ENCODE measurements around the gene RAB6A.
"Not testable (repeated sequence)": the region's sequence is repeated elsewhere in the genome, so short reads cannot be mapped to it uniquely, and the experiment has no call there.

Gene RAB6A

DNA sequence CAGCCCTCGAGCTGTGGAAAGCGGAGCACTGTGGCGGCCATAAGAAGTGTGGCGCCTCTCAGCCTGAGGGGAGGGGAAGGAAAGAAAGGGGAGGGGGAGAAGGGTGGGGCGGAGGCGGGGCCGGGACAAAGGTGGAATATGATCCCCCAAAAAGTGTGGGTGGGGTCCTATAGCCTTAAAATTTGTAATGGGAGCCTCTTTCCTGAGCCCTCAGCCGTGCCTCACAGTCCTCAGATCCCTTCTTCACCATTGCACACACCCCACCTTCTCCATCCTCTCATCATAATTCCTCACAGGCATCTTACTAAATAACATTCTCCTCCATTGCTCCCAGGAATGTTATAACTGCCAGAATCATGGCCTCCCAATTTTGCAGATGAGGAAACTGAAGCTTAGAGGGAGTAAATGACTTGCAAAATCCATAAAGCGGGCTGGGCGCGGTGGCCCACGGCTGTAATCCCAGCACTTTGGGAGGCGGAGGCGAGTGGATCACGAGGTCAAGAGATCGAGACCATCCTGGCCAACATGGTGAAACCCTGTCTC is 600 bp upstream of the RAB6A start:
- no peak for DNase-seq

DNA sequence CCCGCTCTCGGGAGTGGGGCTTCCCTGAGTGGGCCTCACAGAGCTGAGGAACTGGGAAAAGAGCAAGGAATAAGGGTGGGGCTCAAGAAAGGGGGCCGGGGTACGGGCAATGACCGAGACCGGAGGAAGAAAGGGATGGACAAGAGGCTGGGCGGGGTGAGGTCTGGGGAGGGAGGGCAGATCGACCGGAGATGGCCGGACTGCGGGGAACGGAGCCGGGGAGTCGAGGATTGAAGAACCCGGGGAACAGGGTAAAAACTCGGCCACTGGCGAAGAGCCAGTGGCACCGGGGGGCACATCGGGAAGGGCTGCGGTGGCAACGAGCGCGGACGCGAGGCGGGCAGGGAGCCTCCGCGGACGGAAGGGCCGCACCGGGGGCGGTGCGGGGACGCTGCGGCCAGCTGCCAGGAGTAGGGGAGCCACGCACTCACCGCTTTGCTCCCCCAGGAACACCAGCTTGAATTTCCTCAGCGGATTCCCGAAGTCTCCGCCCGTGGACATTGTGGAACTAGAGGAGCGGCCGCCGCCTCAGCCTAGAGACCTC is 667 bp downstream of the RAB6A start:
- peak; percentile 83 for DNase-seq

DNA sequence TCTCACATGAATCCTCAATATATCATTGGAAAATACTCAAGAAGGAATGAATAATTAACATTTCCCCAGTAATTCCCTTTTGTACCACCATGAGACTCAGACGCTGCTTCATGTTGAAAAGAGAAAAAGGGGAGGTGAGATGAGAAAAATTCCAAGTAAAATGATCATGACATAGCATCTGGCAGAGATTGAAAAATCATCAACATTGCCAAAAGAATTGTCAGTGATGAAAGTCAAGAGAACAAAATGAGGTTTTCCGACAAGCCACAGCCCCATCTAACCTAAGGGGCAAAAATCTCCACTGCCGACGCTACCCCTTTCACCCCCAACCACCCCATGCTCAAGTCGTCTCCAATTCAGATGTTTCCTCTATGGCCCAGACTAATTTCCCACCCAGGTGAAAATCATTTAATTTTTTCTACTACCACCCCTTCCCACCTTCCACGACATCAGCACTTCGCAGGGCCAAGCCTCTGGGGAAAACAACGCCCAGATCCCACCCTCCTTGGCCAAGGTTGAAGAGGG is 1.2 kb downstream of the RAB6A start:
- no peak for DNase-seq

DNA sequence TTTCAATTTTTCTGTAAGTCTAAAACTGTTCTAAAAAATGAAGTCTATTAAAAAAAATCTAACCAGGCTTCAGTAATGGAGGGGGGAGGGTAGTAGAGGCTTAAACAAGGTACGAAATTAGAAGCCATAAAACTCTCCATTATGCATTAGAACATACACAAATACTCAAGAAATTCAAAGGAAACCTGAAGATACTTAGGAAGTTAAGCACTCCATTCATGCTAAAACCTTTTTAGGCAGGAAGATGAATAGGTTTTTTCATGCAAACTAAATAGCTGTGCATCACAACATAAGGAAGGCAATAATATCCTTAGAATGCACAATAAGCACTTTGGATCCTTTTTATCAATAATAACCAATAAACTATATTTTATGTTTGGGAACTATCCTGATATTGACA is 2.4 kb downstream of the RAB6A start:
- no peak for DNase-seq

DNA sequence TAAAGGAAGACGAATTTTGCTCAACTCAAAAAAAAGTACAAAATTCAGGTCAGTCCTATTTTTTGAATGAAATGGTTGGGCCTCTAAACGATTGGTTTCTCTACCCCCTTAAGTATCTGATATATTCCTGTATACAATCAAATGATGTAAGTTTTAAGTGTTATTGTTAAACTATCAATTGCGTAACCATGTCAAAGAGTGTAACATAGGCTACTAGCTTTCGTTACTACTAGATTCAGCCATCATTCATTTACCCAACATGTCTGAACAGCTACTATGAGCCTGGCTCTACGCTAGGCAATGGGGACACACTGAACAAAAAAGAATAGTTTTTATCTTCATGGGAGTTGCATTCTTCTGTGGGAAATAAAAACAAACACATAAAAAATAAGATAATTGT is 3.3 kb downstream of the RAB6A start:
- DNase-seq: no peak

DNA sequence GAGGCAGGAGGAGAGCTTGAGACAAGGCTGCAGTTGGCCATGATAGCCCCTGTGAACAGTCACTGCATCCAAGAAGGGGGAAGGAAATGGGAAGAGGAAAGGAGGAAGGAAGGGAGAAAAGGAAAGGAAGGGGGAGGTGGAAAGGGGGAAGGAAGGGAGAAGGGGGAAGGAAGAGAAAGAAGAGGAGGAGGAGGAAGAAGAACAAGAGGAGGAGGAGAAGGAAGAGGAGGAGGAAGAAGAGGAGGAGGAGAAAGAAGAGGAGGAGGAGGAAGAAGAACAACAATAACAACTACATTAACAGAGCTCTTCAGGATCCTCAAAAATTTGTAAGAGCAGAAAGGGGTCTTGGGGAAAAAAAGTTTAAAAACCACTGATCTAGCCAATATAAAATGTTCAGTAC is 5.2 kb downstream of the RAB6A start:
- no peak for DNase-seq

DNA sequence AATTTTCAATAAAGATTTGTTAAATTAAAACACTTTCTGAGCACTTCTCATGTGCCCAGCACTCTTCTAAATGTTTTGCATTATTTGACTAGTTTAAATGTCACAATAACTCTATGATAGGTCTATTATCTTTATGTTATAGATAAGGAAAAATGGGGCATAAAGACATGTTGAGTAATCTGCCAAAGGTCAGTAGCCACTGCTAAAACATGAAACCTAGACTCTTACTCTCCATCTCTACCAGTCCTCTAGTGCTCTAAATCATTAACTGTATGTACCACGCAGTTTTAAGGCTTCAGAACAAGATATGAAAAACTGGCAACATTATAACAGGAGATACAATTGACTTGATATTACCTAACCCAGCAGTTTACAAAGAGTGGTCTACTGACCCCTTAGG is 6.9 kb downstream of the RAB6A start:
- no peak for DNase-seq

DNA sequence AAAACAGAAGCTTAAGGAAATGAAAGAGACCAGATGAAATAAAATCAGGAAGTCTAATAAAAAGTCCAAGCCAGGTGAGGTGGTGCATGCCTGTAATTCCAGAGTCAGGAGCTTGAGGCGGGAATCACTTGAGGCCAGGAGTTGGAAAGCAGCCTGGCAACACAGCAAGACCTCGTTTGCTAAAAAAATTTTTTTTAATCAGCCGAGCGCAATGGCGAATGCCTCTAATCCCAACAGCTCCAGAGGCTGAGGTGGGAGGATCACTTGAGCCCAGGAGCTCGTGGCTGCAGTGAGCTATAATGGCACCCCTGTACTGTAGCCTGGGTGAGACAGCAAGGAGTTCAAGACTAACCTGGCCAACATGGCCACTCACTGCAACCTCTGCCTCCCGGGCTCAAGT is 8.0 kb downstream of the RAB6A start:
- DNase-seq: no peak

DNA sequence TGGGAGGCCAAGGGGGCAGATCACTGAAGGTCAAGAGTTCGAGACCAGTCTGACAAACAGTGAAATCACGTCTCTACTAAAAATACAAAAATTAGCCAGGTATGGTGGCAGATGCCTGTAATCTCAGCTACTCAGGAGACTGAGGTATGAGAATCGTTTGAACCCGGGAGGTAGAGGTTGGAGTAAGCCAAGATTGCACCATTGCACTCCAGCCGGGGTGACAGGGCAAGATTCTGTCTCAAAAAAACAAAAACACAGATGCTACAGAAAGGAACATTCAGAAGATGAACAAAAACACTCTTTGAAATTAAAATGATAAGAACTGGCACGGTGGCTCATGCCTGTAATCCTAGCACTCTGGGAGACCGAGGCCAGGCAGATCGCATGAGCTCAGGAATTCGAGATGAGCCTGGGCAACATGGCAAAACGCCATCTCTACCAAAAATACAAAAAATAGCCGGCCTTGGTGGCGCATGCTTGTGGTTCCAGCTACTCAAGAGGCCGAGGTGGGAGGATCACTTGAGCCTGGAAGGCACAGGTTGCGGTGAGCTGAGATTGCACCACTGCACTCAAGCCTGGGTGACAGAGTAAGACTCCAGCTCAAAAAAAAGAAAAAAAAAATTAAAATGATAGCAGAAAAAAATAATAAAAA is 8.5 kb downstream of the RAB6A start:
- no peak for DNase-seq

DNA sequence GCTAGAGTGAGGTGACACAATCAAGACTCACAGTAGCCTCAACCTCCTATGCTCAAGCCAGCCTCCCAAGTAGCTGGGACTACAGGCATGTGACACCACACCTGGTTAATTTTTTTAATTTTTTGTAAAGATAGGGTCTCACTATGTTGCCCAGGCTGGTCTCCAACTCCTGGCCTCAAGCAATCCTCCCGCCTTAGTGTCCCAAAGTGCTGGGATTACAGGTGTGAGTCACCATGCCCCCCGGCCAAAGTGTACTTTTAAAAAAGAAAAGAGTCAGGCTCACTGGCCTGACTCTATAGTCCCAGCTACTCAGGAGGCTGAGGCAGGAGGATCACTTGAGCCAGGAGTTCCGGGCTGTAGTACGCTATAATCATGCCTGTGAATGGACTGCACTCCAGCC is 10.0 kb downstream of the RAB6A start:
- DNase-seq: not testable (repeated sequence)

DNA sequence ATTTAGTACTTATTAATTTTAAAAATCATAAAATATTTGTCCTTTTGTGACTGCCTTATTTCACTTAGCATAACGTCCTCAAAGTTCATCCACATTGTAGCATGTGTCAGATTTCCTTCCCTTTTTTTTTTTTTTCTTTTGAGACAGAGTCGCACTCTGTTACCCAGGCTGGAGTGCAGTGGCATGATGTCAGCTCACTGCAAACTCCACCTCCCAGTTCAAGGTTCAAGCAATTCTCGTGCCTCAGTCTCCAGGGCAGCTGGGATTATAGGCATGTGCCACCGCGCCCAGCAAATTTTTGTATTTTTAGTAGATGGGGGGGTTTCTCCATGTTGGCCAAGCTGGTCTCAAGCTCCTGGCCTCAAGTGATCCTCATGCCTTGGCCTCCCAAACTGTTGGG is 10.6 kb downstream of the RAB6A start:
- no peak for DNase-seq

DNA sequence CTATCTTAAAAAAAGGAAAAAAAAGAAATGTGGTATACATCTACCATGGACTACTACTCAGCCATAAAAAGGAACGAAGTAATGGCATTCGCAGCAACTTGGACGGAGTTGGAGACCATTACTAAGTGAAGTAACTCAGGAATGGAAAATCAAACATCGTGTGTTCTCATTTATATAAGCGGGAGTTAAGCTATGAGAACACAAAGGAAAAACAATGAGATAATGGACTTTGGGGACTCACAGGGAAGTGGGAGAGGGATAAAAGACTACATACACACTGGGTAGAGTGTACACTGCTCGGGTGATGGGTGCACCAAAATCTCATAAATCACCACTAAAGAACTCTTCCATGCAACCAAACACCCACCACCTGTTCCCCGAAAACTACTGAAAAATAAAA is 11.8 kb downstream of the RAB6A start:
- DNase-seq: no peak

DNA sequence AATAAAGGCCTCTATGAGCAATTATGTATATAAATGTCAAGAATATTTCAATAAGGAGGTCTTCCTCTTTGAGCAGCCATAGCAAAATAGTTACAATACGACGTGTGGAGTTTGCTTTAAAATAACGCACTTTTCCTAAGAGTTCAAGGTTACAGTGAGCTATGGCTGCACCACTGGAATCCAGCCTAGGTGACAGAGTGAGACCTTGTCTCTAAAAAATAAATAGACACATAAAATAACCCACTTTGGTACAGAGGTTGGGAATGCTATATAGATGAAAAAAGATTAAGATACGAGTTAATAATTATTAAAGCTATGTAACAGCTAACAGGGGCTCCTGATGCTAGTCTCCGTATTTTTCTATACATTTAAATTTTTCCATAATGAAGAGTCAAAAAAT is 12.6 kb downstream of the RAB6A start:
- no peak for DNase-seq

DNA sequence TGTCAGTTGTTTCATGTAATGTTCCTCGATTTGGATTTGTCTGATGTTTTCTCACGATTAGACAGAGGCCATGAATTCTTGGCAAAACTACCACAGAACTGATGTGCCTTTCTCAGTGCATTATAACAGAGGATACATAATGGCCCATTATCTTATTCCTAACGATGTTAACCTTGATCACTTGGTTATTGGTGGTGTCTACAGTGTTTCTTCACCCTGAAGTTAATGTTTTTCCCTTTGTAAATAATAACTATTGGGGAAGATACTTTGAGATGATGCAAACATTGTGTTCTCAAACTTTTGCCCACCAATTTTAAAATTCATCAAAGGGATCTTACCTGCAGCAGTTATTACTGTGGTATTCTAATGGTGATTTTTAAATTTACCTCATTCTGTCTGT is 13.1 kb downstream of the RAB6A start:
- no peak for DNase-seq

DNA sequence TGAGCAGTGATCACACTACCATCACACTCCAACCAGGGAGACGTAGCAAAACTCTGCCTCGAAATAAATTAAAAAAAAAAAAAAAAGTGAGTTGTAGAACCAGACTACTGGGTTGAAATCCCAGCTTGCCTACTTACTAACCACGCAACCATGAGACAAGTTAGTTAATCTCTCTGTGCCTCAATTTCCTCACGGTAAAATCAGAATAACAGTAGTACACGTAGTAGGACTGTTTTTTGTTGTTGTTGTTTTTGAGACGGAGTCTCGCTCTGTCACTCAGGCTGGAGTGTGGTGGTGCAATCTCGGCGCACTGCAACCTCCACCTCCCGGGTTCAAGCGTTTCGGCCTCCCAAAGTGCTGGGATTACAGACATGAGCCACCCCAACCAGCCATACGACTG is 14.2 kb downstream of the RAB6A start:
- no peak for DNase-seq

DNA sequence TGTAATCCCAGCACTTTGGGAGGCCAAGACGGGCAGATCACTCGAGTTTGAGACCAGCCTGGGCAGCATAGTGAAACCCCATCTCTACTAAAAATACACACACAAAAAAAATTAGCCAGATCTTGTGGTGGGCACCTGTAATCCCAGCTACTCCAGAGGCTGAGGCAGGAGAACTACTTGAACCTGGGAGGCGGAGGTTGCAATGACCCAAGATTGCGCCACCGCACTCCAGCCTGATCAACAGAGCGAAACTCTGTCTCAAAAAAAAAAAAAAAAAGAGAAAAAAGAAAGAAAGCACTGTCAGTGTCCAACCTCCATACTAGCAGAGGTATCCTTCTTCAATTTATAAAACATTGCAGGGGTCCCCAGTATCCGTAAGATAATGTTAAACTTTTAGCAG is 17.8 kb downstream of the RAB6A start:
- no peak for DNase-seq

DNA sequence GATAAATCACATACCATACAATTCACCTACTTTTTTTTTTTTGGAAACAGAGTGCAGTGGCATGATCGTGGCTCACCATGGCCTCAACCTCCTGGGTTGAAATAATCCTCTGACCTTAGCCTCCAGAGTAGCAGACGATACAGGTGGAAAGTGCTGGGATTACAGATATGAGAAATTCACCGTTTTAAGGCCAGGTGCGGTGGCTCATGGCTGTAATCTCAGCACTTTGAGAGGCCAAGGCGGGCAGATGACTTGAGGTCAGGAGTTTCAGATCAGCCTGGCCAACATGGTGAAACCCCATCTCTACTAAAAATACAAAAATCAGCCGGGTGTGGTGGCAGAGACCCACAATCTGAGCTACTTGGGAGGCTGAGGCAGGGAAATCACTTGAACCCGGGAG is 24.9 kb downstream of the RAB6A start:
- not testable (repeated sequence) for DNase-seq

DNA sequence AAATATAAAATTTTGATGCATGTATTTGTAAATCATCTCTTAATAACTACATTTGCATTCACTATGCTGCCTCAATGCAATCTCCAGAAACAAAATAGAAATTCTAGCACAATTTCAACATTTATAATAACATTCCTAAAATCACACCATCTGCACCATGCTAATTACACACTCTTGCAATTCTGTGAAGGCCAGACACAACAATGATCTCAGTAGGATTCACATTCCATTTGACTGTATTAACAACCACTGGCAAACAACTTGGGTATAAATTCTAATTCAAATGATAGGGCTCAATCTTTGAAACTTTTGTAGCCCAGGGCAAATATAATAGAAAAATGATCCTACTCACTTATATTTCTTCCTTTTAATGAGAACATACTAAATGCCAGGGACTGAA is 25.9 kb downstream of the RAB6A start:
- DNase-seq: no peak

DNA sequence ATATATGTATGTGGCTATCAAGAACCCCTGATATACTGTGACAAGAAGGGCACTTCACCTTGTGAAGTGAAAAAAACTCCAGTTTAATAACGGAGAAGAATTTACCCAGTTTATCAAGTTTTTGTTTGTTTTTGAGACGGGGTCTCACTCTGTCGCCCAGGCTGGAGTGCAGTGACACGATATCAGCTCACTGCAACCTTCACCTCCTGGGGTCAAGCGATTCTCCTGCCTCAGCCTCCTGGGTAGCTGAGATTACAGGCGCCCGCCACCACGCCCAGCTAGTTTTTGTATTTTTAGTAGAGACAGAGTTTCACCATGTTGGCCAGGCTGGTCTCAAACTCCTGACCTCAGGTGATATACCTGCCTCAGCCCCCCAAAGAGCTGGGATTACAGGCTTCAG is 26.9 kb downstream of the RAB6A start:
- not testable (repeated sequence) for DNase-seq

DNA sequence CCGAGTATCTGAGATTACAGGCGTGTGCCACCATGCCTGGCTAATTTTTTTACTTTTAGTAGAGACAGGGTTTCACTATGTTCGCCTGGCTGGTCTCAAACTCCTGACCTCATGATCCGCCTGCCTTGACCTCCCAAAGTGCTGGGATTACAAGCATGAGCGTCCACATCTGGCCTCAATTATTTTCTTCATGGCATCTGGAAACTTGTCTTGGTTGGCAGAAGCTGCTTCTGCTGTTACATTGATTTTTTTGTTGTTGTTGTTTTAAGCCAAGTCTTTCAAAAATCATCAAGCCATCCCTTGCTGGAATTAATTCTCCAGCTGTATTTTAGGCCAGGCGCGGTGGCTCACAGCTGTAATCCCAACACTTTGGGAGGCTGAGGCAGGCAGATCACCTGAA is 27.9 kb downstream of the RAB6A start:
- not testable (repeated sequence) for DNase-seq

DNA sequence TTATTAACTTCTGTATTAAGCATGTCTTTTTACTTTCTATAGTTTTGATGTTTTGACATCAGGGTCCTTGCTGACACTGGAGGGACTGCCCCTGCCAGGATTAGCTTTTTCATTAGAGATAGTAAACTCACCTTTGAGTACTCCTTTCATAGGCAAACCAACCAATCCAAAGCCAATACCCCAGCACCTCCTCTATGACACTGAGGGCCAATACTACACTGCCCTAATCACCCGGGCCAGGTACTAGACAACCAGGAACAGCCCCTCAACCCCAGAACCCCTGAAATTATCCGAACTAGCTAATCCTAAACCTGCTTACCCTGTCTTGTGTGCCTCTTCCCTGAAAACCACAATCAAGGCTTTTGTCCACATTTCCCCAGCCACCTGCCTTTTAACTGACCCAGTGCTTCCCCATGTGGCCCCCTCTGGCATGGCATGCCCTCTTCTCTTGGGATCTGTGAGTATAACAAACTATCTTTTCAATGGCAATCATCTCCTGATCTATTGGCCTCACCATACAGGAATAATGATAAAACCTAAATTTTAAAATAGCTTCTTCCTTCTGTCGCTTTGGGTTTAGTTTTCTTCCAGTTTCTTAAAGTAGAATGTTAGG is 31.2 kb downstream of the RAB6A start:
- DNase-seq: no peak

DNA sequence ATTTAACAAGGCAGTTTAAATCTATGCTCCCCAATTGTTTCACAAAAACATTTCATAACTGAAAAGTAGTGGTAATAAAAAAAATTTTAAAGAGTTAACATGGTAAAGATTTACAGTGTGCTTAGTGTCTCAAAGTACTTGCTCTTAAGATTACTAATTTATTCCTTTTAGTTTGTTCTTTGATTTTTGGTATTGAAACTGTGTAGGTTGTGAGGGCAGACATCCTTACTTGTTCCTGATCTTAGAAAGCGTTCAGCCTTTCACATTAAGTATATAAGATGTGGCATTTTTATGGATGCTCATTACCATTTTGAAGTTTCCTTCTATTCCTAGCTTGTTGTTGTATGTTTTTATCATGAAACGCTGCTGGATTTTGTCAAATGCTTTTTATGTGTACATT is 32.9 kb downstream of the RAB6A start:
- no peak for DNase-seq

DNA sequence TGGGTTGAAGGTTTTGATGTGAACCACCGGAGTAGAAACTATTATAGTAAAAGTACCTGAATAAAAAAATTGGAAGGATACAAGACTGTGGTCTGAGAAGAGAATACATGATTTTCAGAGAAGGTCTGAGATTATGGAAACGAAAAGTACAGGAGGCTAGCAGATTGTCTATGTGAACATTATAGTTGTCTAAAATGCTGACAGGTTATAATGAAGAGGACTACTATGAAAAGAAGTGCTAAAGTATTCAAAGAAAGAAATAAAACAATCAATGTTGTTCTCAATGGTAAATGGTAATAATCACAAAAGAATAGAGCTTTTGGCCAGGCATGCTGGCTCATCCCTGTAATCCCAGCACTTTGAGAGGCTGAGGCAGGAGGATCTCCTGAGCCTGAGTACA is 34.0 kb downstream of the RAB6A start:
- DNase-seq: no peak

DNA sequence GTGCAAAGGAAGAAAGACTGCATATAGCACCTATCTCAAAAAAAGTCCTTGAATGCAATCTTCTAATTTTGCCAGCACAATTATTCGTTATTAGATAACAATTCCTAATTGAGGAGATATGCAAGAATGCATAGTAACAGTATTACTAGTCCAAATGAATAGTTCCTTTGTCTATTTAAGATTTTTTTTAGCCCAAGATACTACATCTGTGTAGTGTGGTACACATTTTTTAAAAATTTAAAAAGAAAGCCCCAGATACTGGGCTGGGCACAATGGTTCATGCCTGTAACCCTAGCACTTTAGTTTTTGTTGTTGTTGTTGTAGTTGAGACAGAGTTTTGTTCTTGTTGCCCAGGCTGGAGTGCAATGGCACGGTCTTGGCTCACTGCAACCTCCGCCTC is 43.7 kb downstream of the RAB6A start:
- no peak for DNase-seq
